Gastroesophageal sphincter (tissue), 3 donors: ENCODE data around the gene TTL.

Source experiments
- EP300 ChIP-seq: sonication (generic); formaldehyde crosslinking; IDR thresholded peaks from one replicate; pipeline ENCODE4 v1.6.1; 2017; ENCODE audit warnings: antibody characterized with exemption, mild to moderate bottlenecking
- POLR2A ChIP-seq, 2 donors: fragments of 450-650 bp; IDR thresholded peaks; one replicate each; pipeline ENCODE4 v1.6.1; 2017; ENCODE audit warnings: antibody characterized with exemption in 2 of 2, mild to moderate bottlenecking in 2 of 2, moderate library complexity in 1 of 2
- POLR2AphosphoS5 ChIP-seq: sonication (generic); formaldehyde crosslinking; IDR thresholded peaks from one replicate; pipeline ENCODE4 v1.6.1; 2017; ENCODE audit warnings: antibody characterized with exemption
- TF ChIP-seq, protein P1 (sequence below), 4 experiments: fragments of 200-600 bp in 2 of 4; fragments of 450-650 bp in 2 of 4; sonication (generic) in 1 of 4; IDR thresholded peaks; one replicate each; pipeline ENCODE4 v1.5.1; 2017 to 2019; ENCODE audit warnings: antibody characterized with exemption in 4 of 4, mild to moderate bottlenecking in 2 of 4, moderate library complexity in 2 of 4

DNA sequence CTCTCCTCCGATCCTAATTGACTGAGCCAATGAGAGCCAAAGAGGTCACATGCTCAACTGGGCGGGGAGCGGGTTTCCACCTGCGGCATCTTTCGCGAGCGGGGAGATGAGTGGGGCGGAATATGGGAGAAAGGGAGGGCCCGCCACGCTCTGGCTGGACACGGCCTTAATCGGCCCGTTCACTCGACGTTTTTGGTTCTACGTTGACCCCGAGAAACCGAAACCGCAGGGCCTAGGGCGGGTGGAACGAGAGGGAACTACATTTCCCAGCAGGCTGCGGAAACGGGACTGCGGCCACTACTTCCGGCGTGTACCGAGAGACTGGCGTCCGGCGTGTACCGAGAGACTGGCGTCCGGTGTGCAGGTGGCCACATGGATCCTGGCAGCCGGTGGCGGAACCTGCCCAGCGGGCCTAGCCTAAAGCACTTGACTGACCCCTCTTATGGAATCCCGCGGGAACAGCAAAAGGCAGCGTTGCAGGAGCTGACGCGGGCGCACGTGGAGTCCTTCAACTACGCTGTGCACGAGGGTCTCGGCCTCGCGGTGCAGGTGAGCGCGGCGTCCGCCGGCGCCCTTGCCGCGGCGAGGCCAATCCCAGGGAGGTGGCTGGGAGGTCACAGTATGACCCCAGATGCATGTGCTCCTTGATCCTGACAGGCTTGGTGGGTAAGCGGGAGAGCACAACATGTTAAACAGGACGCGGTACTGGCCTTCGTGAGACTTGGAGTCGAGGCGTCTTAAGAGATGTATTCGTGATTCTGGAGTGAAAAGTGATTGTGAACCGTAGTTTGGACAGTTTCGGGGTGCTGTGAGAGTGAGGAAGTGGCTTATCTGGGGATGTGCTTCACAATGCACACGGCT lies 60.4 kb downstream of the TTL start, which contains the start of gene POLR1B:
- peak in 1 of 2 donors; percentile 27 for TF ChIP-seq POLR2A (IDR thresholded peaks at IDR 0.05)
- TF ChIP-seq, protein P1, sequence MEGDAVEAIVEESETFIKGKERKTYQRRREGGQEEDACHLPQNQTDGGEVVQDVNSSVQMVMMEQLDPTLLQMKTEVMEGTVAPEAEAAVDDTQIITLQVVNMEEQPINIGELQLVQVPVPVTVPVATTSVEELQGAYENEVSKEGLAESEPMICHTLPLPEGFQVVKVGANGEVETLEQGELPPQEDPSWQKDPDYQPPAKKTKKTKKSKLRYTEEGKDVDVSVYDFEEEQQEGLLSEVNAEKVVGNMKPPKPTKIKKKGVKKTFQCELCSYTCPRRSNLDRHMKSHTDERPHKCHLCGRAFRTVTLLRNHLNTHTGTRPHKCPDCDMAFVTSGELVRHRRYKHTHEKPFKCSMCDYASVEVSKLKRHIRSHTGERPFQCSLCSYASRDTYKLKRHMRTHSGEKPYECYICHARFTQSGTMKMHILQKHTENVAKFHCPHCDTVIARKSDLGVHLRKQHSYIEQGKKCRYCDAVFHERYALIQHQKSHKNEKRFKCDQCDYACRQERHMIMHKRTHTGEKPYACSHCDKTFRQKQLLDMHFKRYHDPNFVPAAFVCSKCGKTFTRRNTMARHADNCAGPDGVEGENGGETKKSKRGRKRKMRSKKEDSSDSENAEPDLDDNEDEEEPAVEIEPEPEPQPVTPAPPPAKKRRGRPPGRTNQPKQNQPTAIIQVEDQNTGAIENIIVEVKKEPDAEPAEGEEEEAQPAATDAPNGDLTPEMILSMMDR (IDR thresholded peaks at IDR 0.05) = no peak
- TF ChIP-seq POLR2AphosphoS5 = peak; percentile 69
- TF ChIP-seq EP300 = no peak
